ENCODE measurements around the gene IGHMBP2. TPM values are rescaled to one million over a fixed set of nuclear protein-coding genes. Genes with fewer than 3 reads are reported as not detected.

Gene IGHMBP2
- polyA plus RNA-seq, 1 donor, result 19.9 TPM

GRCh38 chr11:68974421-68975194 is 70.9 kb downstream of the IGHMBP2 start:
- Histone ChIP-seq H3K27ac (ENCODE audit: low read length) (no peak overlapping the region), H3K4me3 (ENCODE audit: low read length) (no peak overlapping the region), H3K27me3 (ENCODE audit: control insufficient read depth, insufficient read depth, low read length) (peaks cover 6% of the 10 kb centered on the region), H3K4me1 (ENCODE audit: control insufficient read depth, insufficient read depth, low read length) (no peaks in the 10 kb centered on the region), H3K36me3 (ENCODE audit: control insufficient read depth, insufficient read depth, low read length) (no peaks in the 10 kb centered on the region), H3K9me3 (ENCODE audit: control insufficient read depth, low read depth, low read length) (no peaks in the 10 kb centered on the region)
- DNase-seq, result no peak
- WGBS (ENCODE audit: insufficient coverage, low lambda C conversion rate), result no CpG with 5 or more reads among the region's 23 CpGs

GRCh38 chr11:68976095-68976494 is 72.4 kb downstream of the IGHMBP2 start:
- WGBS (ENCODE audit: insufficient coverage, low lambda C conversion rate), result no CpG with 5 or more reads among the region's 4 CpGs
- no peaks in the 10 kb centered on the region for H3K4me1 ChIP-seq (ENCODE audit: control insufficient read depth, insufficient read depth, low read length)
- no peak for DNase-seq
- H3K27ac ChIP-seq (ENCODE audit: low read length), result no peak overlapping the region
- H3K27me3 ChIP-seq (ENCODE audit: control insufficient read depth, insufficient read depth, low read length), result peaks cover 4% of the 10 kb centered on the region
- no peak overlapping the region for H3K4me3 ChIP-seq (ENCODE audit: low read length)
- H3K36me3 ChIP-seq (ENCODE audit: control insufficient read depth, insufficient read depth, low read length), result no peaks in the 10 kb centered on the region
- no peaks in the 10 kb centered on the region for H3K9me3 ChIP-seq (ENCODE audit: control insufficient read depth, low read depth, low read length)

- no CpG with 5 or more reads among the region's 4 CpGs for WGBS (ENCODE audit: insufficient coverage, low lambda C conversion rate)
- H3K27me3 ChIP-seq (ENCODE audit: control insufficient read depth, insufficient read depth, low read length), result peaks cover 4% of the 10 kb centered on the region
- no peak for DNase-seq
Measured at GRCh38 chr11:68976563-68976962, 72.9 kb downstream of the IGHMBP2 start.

GRCh38 chr11:68977781-68978625 is 74.3 kb downstream of the IGHMBP2 start:
- no peak overlapping the region for H3K27ac ChIP-seq (ENCODE audit: low read length)
- H3K36me3 ChIP-seq (ENCODE audit: control insufficient read depth, insufficient read depth, low read length), result no peaks in the 10 kb centered on the region
- 80% methylated on average over 1 of the region's 14 CpGs for WGBS (ENCODE audit: insufficient coverage, low lambda C conversion rate)
- no peaks in the 10 kb centered on the region for H3K4me1 ChIP-seq (ENCODE audit: control insufficient read depth, insufficient read depth, low read length)
- no peak overlapping the region for H3K4me3 ChIP-seq (ENCODE audit: low read length)
- no peaks in the 10 kb centered on the region for H3K9me3 ChIP-seq (ENCODE audit: control insufficient read depth, low read depth, low read length)
- H3K27me3 ChIP-seq (ENCODE audit: control insufficient read depth, insufficient read depth, low read length), result peaks cover 4% of the 10 kb centered on the region
- no peak for DNase-seq

More at GRCh38 chr11:68976563-68976962, 72.9 kb downstream of the IGHMBP2 start:
- Histone ChIP-seq H3K4me3 (ENCODE audit: low read length) (no peak overlapping the region), H3K27ac (ENCODE audit: low read length) (no peak overlapping the region), H3K36me3 (ENCODE audit: control insufficient read depth, insufficient read depth, low read length) (no peaks in the 10 kb centered on the region), H3K9me3 (ENCODE audit: control insufficient read depth, low read depth, low read length) (no peaks in the 10 kb centered on the region), H3K4me1 (ENCODE audit: control insufficient read depth, insufficient read depth, low read length) (no peaks in the 10 kb centered on the region)

GRCh38 chr11:68978626-68978930 is 74.9 kb downstream of the IGHMBP2 start:
- Histone ChIP-seq H3K27ac (ENCODE audit: low read length) (no peak overlapping the region), H3K9me3 (ENCODE audit: control insufficient read depth, low read depth, low read length) (no peaks in the 10 kb centered on the region), H3K4me1 (ENCODE audit: control insufficient read depth, insufficient read depth, low read length) (no peaks in the 10 kb centered on the region), H3K4me3 (ENCODE audit: low read length) (no peak overlapping the region), H3K27me3 (ENCODE audit: control insufficient read depth, insufficient read depth, low read length) (peaks cover 4% of the 10 kb centered on the region), H3K36me3 (ENCODE audit: control insufficient read depth, insufficient read depth, low read length) (no peaks in the 10 kb centered on the region)
- WGBS (ENCODE audit: insufficient coverage, low lambda C conversion rate), result no CpG with 5 or more reads among the region's 5 CpGs
- DNase-seq, result no peak

GRCh38 chr11:68978931-68979594 is 75.4 kb downstream of the IGHMBP2 start:
- Histone ChIP-seq H3K9me3 (ENCODE audit: control insufficient read depth, low read depth, low read length) (no peaks in the 10 kb centered on the region), H3K27ac (ENCODE audit: low read length) (no peak overlapping the region), H3K4me3 (ENCODE audit: low read length) (no peak overlapping the region), H3K27me3 (ENCODE audit: control insufficient read depth, insufficient read depth, low read length) (peaks cover 4% of the 10 kb centered on the region), H3K4me1 (ENCODE audit: control insufficient read depth, insufficient read depth, low read length) (no peaks in the 10 kb centered on the region), H3K36me3 (ENCODE audit: control insufficient read depth, insufficient read depth, low read length) (no peaks in the 10 kb centered on the region)
- no peak for DNase-seq
- WGBS (ENCODE audit: insufficient coverage, low lambda C conversion rate), result no CpG with 5 or more reads among the region's 15 CpGs

- no peak for DNase-seq
- H3K36me3 ChIP-seq (ENCODE audit: control insufficient read depth, insufficient read depth, low read length), result no peaks in the 10 kb centered on the region
Measured at GRCh38 chr11:68979931-68980775, 76.5 kb downstream of the IGHMBP2 start.

GRCh38 chr11:68980776-68981065 is 77.0 kb downstream of the IGHMBP2 start, which contains the start of gene MRGPRD:
Gene MRGPRD (minus strand): TSS chr11:68980986. CDS start chr11:68980986, 0 bp downstream.
- peaks cover 4% of the 10 kb centered on the region for H3K27me3 ChIP-seq (ENCODE audit: control insufficient read depth, insufficient read depth, low read length)
- H3K36me3 ChIP-seq (ENCODE audit: control insufficient read depth, insufficient read depth, low read length), result no peaks in the 10 kb centered on the region
- H3K4me1 ChIP-seq (ENCODE audit: control insufficient read depth, insufficient read depth, low read length), result no peaks in the 10 kb centered on the region
- DNase-seq, result no peak
- no peak within 1 kb of the TSS for H3K4me3 ChIP-seq (ENCODE audit: low read length)
- H3K9me3 ChIP-seq (ENCODE audit: control insufficient read depth, low read depth, low read length), result no peaks in the 10 kb centered on the region
- H3K27ac ChIP-seq (ENCODE audit: low read length), result no peak within 1 kb of the TSS
- WGBS (ENCODE audit: insufficient coverage, low lambda C conversion rate), result no CpG with 5 or more reads among the region's 8 CpGs

More at GRCh38 chr11:68979931-68980775, 76.5 kb downstream of the IGHMBP2 start:
- no peak overlapping the region for H3K27ac ChIP-seq (ENCODE audit: low read length)
- peaks cover 4% of the 10 kb centered on the region for H3K27me3 ChIP-seq (ENCODE audit: control insufficient read depth, insufficient read depth, low read length)
- no peaks in the 10 kb centered on the region for H3K9me3 ChIP-seq (ENCODE audit: control insufficient read depth, low read depth, low read length)
- no peaks in the 10 kb centered on the region for H3K4me1 ChIP-seq (ENCODE audit: control insufficient read depth, insufficient read depth, low read length)
- WGBS (ENCODE audit: insufficient coverage, low lambda C conversion rate), result no CpG with 5 or more reads among the region's 33 CpGs
- H3K4me3 ChIP-seq (ENCODE audit: low read length), result no peak overlapping the region

GRCh38 chr11:68982134-68982533 is 78.4 kb downstream of the IGHMBP2 start:
- WGBS (ENCODE audit: insufficient coverage, low lambda C conversion rate), result 100% methylated on average over 1 of the region's 2 CpGs
- Histone ChIP-seq H3K9me3 (ENCODE audit: control insufficient read depth, low read depth, low read length) (no peaks in the 10 kb centered on the region), H3K4me1 (ENCODE audit: control insufficient read depth, insufficient read depth, low read length) (no peaks in the 10 kb centered on the region), H3K36me3 (ENCODE audit: control insufficient read depth, insufficient read depth, low read length) (no peaks in the 10 kb centered on the region), H3K27me3 (ENCODE audit: control insufficient read depth, insufficient read depth, low read length) (peaks cover 4% of the 10 kb centered on the region), H3K4me3 (ENCODE audit: low read length) (no peak overlapping the region), H3K27ac (ENCODE audit: low read length) (no peak overlapping the region)
- DNase-seq, result no peak

- Histone ChIP-seq H3K4me1 (ENCODE audit: control insufficient read depth, insufficient read depth, low read length) (no peaks in the 10 kb centered on the region), H3K27ac (ENCODE audit: low read length) (no peak overlapping the region), H3K4me3 (ENCODE audit: low read length) (no peak overlapping the region), H3K27me3 (ENCODE audit: control insufficient read depth, insufficient read depth, low read length) (no peaks in the 10 kb centered on the region), H3K9me3 (ENCODE audit: control insufficient read depth, low read depth, low read length) (no peaks in the 10 kb centered on the region), H3K36me3 (ENCODE audit: control insufficient read depth, insufficient read depth, low read length) (no peaks in the 10 kb centered on the region)
- no peak for DNase-seq
- no CpG with 5 or more reads among the region's 6 CpGs for WGBS (ENCODE audit: insufficient coverage, low lambda C conversion rate)
Measured at GRCh38 chr11:68983801-68984200, 80.1 kb downstream of the IGHMBP2 start.
